HepG2 (cell line): ENCODE results near the gene HNRNPUL2. TPM values are rescaled to one million over a fixed set of nuclear protein-coding genes. Genes with fewer than 3 reads are reported as not detected.

Source experiments
- GMEB2 ChIP-seq: IDR thresholded peaks from 2 replicates; pipeline ENCODE4 v1.6.1; 2016; ENCODE audit warnings: missing biosample characterization, missing genetic modification reagents, low read depth
- HMG20A ChIP-seq: IDR thresholded peaks from 2 replicates; pipeline ENCODE4 v1.6.1; 2016; ENCODE audit warnings: borderline replicate concordance
- KAT2B ChIP-seq: fragments of 150-350 bp; IDR thresholded peaks from 2 replicates; pipeline ENCODE4 v1.6.1; 2014; ENCODE audit warnings: low read depth, low read length, borderline replicate concordance
- LRRFIP1 ChIP-seq: sonication (generic); formaldehyde crosslinking; conservative IDR thresholded peaks from 2 replicates; pipeline ENCODE4 v1.4.0; 2020; ENCODE audit warnings: missing genetic modification reagents
- MTERF4 ChIP-seq: sonication (generic); formaldehyde crosslinking; IDR thresholded peaks from 2 replicates; pipeline ENCODE4 v1.8.0; 2023; ENCODE audit warnings: mild to moderate bottlenecking, missing genetic modification reagents
- REST ChIP-seq, 2 experiments: IDR thresholded peaks; 2 replicates each; pipeline ENCODE4 v1.6.1; 2011 to 2012; ENCODE audit warnings: low read length in 2 of 2, borderline replicate concordance in 1 of 2, low read depth in 1 of 2, mild to moderate bottlenecking in 1 of 2, moderate library complexity in 1 of 2
- SKI ChIP-seq: fragments of 450-650 bp; IDR thresholded peaks from one replicate; pipeline ENCODE4 v1.6.1; 2018; ENCODE audit warnings: mild to moderate bottlenecking; ENCODE audit not compliant: partially characterized antibody
- SP4 ChIP-seq: sonication (generic); formaldehyde crosslinking; IDR thresholded peaks from 2 replicates; pipeline ENCODE4 v1.8.1; 2023; ENCODE audit warnings: mild to moderate bottlenecking, missing genetic modification reagents
- THAP7 ChIP-seq: sonication (generic); formaldehyde crosslinking; IDR thresholded peaks from 2 replicates; pipeline ENCODE4 v1.8.1; 2023; ENCODE audit warnings: mild to moderate bottlenecking, missing genetic modification reagents
- THYN1 ChIP-seq: sonication (generic); formaldehyde crosslinking; IDR thresholded peaks from 2 replicates; pipeline ENCODE4 v1.8.1; 2023; ENCODE audit warnings: low read depth, mild to moderate bottlenecking, moderate library complexity, missing genetic modification reagents, borderline replicate concordance
- XBP1 ChIP-seq: sonication (generic); formaldehyde crosslinking; IDR thresholded peaks from 2 replicates; pipeline ENCODE4 v1.5.0; 2020; ENCODE audit warnings: missing genetic modification reagents
- ZNF275 ChIP-seq: sonication (generic); formaldehyde crosslinking; IDR thresholded peaks from 2 replicates; pipeline ENCODE4 v1.8.0; 2022; ENCODE audit warnings: missing genetic modification reagents, mild to moderate bottlenecking, inconsistent platforms, borderline replicate concordance
- ZNF567 ChIP-seq: sonication (generic); formaldehyde crosslinking; IDR thresholded peaks from 2 replicates; pipeline ENCODE4 v1.8.1; 2023; ENCODE audit warnings: mild to moderate bottlenecking, missing genetic modification reagents, borderline replicate concordance
- ZNF572 ChIP-seq: sonication (generic); formaldehyde crosslinking; IDR thresholded peaks from 2 replicates; pipeline ENCODE4 v1.5.1; 2020; ENCODE audit warnings: mild to moderate bottlenecking, missing genetic modification reagents
- ZNF724P ChIP-seq: sonication (generic); formaldehyde crosslinking; IDR thresholded peaks from 2 replicates; pipeline ENCODE4 v1.8.0; 2022; ENCODE audit warnings: missing genetic modification reagents, borderline replicate concordance
- ZSCAN21 ChIP-seq: sonication (generic); formaldehyde crosslinking; IDR thresholded peaks from 2 replicates; pipeline ENCODE4 v1.8.0; 2022; ENCODE audit warnings: mild to moderate bottlenecking, missing genetic modification reagents, moderate library complexity, borderline replicate concordance
- polyA plus RNA-seq, 8 experiments: library from polyadenylated mRNA; depleted of rRNA in 3 of 8; stranded (reverse) in 7 of 8; unstranded in 1 of 8; fragments of >200 nt; fragmentation: Illumina TruSeq in 4 of 8; extraction: Trizol in 4 of 8; gene quantifications; 2 replicates each; pipeline versions ENCODE4 v1.2.1 to v1.2.3, GENCODE V29; 2011 to 2016; ENCODE audit warnings: low read depth in 4 of 8, missing spikeins in 1 of 8, mixed read lengths in 1 of 8; ENCODE audit not compliant: insufficient read depth in 1 of 8
- total RNA-seq, 5 experiments: library from RNA; depleted of rRNA; stranded (reverse); fragments of >200 nt; fragmentation: Illumina TruSeq; extraction: Trizol; gene quantifications; 2 replicates each; pipeline ENCODE4 v1.2.3, GENCODE V29; 2016; ENCODE audit warnings: low read depth in 1 of 5

The HNRNPUL2 gene
- total and polyA plus RNA-seq, 2 of the 13 experiments (the other 11 are each of a cell fraction or from before 2014, with no cell fraction given): 8.4 to 9.6 TPM

- no peak for TF ChIP-seq SKI
- TF ChIP-seq SP4: peak; percentile 79
- TF ChIP-seq ZNF275 (CRISPR knock-in tag): no peak
- 0 out of 2 replicates have a peak, but pooled peaks have one; percentile 55 for TF ChIP-seq MTERF4 (CRISPR knock-in tag)
- TF ChIP-seq XBP1 (CRISPR knock-in tag): no peak
- no peak; the same call in 1 of the 2 replicates for TF ChIP-seq ZSCAN21
- TF ChIP-seq LRRFIP1: no peak
- TF ChIP-seq HMG20A (CRISPR knock-in tag): no peak
- TF ChIP-seq ZNF567 (CRISPR knock-in tag): no peak
- TF ChIP-seq GMEB2 (CRISPR knock-in tag): no peak
- peak; percentile 15; the same call in 1 of the 2 replicates for TF ChIP-seq THAP7 (CRISPR knock-in tag)
- no peak for TF ChIP-seq ZNF724P (CRISPR knock-in tag)
- no peak for TF ChIP-seq KAT2B
- TF ChIP-seq ZNF572 (CRISPR knock-in tag): no peak
- TF ChIP-seq THYN1 (CRISPR knock-in tag): no peak
- TF ChIP-seq REST (IDR thresholded peaks at IDR 0.05; ENCODE audit: borderline replicate concordance in 1 of 2, low read depth in 1 of 2, low read length in 2 of 2): peak in 1 of 2 experiments; percentile 36; a peak in 1 of 4 replicates
Observed at GRCh38 chr11:62705880-62706849, 21.1 kb downstream of the HNRNPUL2 start (continued).
